Tibial artery (tissue), 4 donors: Measurements from ENCODE around the gene MMRN1.

ENCODE experiments used
- DNase-seq, 2 donors: peaks; one replicate each; pipeline ENCODE4 v3.0.0-alpha.2; 2019
- H3K27ac ChIP-seq, 2 donors: fragments of 200-600 bp; sonication (generic) in 1 of 2; 1 replicate in 1 of 2; 2 replicates in 1 of 2; pipeline ENCODE4 v1.5.1; 2018 to 2019; ENCODE audit warnings: mild to moderate bottlenecking in 1 of 2
- H3K27me3 ChIP-seq, 2 donors: fragments of 200-600 bp; sonication (generic) in 1 of 2; one replicate each; pipeline versions ENCODE4 v1.5.1 to v1.6.0; 2016 to 2019
- H3K36me3 ChIP-seq, 3 donors: fragments of 200-600 bp; sonication (generic) in 2 of 3; one replicate each; pipeline ENCODE4 v1.5.1; 2016 to 2019; ENCODE audit warnings: mild to moderate bottlenecking in 2 of 3
- H3K4me1 ChIP-seq, 4 donors: fragments of 200-600 bp; sonication (generic) in 2 of 4; 1 replicate in 3 of 4; 2 replicates in 1 of 4; pipeline ENCODE4 v1.5.1; 2016 to 2019
- H3K4me3 ChIP-seq, 2 donors: fragments of 200-600 bp; sonication (generic) in 1 of 2; 1 replicate in 1 of 2; 2 replicates in 1 of 2; pipeline ENCODE4 v1.5.1; 2018 to 2019; ENCODE audit warnings: mild to moderate bottlenecking in 2 of 2
- H3K9me3 ChIP-seq, 3 donors: fragments of 200-600 bp; sonication (generic) in 1 of 3; one replicate each; pipeline ENCODE4 v1.5.1; 2016 to 2019
- CTCF ChIP-seq, 2 experiments: fragments of 200-600 bp in 1 of 2; fragments of 450-650 bp in 1 of 2; IDR thresholded peaks; one replicate each; pipeline ENCODE4 v1.5.1; 2017 to 2019; ENCODE audit warnings: antibody characterized with exemption in 2 of 2, mild to moderate bottlenecking in 1 of 2, moderate library complexity in 1 of 2
- intact Hi-C: fragments of 100-400 bp; cut with DNase I; formaldehyde crosslinking; loops from one replicate; pipeline ENCODE4 v1.15.0; 2023; ENCODE audit warnings: low total_unique reads

MMRN1 gene

GRCh38 chr4:89913623-89914022 is 19.0 kb downstream of the MMRN1 start:
- Histone ChIP-seq H3K36me3 (no peaks in the 10 kb centered on the region), H3K27me3 (no peaks in the 10 kb centered on the region), H3K4me1 (no peaks in the 10 kb centered on the region), H3K4me3 (no peak overlapping the region), H3K27ac (no peak overlapping the region), H3K9me3 (no peaks in the 10 kb centered on the region)
- TF ChIP-seq CTCF (IDR thresholded peaks at IDR 0.05): no peak
- intact Hi-C loops: no loop called here
- DNase-seq: no peak

GRCh38 chr4:89914609-89915550 is 20.2 kb downstream of the MMRN1 start:
- Histone ChIP-seq H3K9me3 (no peaks in the 10 kb centered on the region), H3K27me3 (no peaks in the 10 kb centered on the region), H3K27ac (no peak overlapping the region), H3K4me3 (no peak overlapping the region), H3K36me3 (no peaks in the 10 kb centered on the region), H3K4me1 (no peaks in the 10 kb centered on the region)
- TF ChIP-seq CTCF (IDR thresholded peaks at IDR 0.05): no peak
- intact Hi-C loops: no loop called here
- DNase-seq: no peak

- Histone ChIP-seq H3K9me3 (no peaks in the 10 kb centered on the region), H3K27me3 (no peaks in the 10 kb centered on the region), H3K4me3 (no peak overlapping the region), H3K4me1 (no peaks in the 10 kb centered on the region), H3K36me3 (no peaks in the 10 kb centered on the region), H3K27ac (no peak overlapping the region)
- intact Hi-C loops: no loop called here
- no peak for TF ChIP-seq CTCF (IDR thresholded peaks at IDR 0.05)
- no peak for DNase-seq
Measured at GRCh38 chr4:89915937-89916336, 21.3 kb downstream of the MMRN1 start.

GRCh38 chr4:89922848-89923416 is 28.3 kb downstream of the MMRN1 start:
- TF ChIP-seq CTCF (IDR thresholded peaks at IDR 0.05): no peak
- no peak overlapping the region for H3K27ac ChIP-seq
- intact Hi-C loops: no loop called here
- no peak for DNase-seq
- no peaks in the 10 kb centered on the region for H3K4me1 ChIP-seq
- no peak overlapping the region for H3K4me3 ChIP-seq
- no peaks in the 10 kb centered on the region for H3K9me3 ChIP-seq
- no peaks in the 10 kb centered on the region for H3K27me3 ChIP-seq
- no peaks in the 10 kb centered on the region for H3K36me3 ChIP-seq

GRCh38 chr4:89928838-89929237 is 34.2 kb downstream of the MMRN1 start:
- Histone ChIP-seq H3K27me3 (no peaks in the 10 kb centered on the region), H3K4me3 (no peak overlapping the region), H3K9me3 (no peaks in the 10 kb centered on the region), H3K4me1 (no peaks in the 10 kb centered on the region), H3K27ac (no peak overlapping the region), H3K36me3 (no peaks in the 10 kb centered on the region)
- no peak for DNase-seq
- intact Hi-C loops: no loop called here
- no peak for TF ChIP-seq CTCF (IDR thresholded peaks at IDR 0.05)
